ENCODE measurements around the gene IGDCC3.

IGDCC3 gene

GRCh38 chr15:65328506-65329287, 49.1 kb downstream of the IGDCC3 start:
- DNase-seq (ENCODE audit: low spot score): no peak

DNA sequence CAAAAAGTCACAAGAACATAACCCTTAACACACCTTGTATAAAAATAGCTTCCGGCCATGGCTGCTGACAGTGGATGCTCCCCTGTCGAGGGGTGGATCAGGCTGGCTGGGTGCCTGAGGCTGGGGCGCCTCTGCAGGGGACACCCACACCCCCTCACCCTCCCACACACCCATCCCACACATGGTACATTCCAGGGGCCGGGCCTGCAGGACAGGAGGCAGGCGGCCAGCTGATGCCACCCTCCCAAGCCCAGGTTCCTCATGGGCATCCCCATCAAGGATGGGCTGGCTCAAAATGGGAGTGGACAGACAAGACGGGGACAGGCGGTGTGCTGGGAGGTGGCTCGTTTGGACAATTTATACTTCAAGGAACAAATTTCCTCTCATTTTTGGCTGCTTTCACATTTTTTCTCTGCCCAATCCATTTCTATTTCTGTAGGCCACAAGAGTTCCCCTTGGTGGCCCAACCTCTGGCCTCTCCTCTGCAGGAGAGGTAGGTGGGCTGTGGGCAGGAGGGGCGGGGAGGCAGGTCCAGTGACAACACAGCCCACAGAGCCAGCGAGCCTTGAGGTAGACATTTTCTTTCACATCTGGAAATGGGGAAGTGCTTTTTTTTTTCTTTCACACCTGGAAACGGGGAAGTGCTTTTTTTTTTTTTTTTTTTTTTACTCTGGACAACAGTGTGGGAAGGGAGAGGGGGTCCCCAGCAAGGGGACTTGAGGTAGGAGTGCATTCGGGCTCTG, 50.0 kb downstream of the IGDCC3 start:
- DNase-seq (ENCODE audit: low spot score): no peak

- DNase-seq (ENCODE audit: low spot score): no peak
Observed at GRCh38 chr15:65326818-65327217, 51.0 kb downstream of the IGDCC3 start.

- DNase-seq (ENCODE audit: low spot score): no peak
Observed at GRCh38 chr15:65326117-65326526, 51.7 kb downstream of the IGDCC3 start.

DNA sequence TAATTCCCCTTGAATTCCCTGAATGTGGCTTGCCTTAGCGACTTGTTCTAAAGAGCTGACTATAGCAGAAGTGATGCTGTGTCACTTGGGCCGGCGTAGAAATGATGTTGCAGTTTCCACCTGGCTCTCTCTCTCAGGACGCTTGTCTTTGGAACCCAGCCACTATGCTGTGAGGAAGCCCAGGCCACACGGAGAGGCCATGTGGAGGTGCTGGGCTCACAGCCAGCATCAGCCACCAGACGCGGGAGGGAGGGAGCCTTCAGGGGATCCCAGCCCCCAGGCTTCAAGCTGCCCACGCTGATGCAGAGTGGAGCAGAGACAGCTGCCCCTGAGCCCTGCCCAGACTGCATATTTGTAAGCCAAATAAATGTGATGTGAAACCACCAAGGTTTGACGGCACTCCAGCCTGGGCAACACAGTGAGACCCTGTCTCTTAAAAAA, 54.7 kb downstream of the IGDCC3 start:
- DNase-seq (ENCODE audit: low spot score): no peak

DNA sequence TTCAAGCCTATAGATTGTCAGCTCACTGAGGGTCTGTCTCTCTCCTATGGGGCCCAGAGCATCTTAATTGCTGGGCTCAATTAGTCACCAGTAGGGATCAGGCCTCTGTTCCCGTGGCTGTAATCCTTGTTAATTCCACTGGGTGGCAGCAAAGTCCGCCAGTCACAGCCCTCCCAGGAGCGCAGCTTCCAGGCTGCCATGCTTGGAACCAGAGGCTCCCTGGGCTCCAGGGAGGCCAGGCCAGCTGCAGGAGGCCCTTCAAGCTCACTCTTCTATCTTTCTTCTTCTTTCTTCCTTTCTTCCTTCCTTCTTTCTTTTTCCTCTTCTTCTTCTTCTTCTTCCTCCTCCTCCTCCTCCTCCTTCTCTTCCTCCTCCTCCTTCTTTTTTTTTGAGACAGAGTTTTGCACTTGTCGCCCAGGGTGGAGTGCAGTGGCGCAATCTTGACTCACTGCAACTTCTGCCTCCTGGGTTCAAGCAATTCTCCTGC, 58.9 kb downstream of the IGDCC3 start:
- peak; percentile 84 for DNase-seq (ENCODE audit: low spot score)

DNA sequence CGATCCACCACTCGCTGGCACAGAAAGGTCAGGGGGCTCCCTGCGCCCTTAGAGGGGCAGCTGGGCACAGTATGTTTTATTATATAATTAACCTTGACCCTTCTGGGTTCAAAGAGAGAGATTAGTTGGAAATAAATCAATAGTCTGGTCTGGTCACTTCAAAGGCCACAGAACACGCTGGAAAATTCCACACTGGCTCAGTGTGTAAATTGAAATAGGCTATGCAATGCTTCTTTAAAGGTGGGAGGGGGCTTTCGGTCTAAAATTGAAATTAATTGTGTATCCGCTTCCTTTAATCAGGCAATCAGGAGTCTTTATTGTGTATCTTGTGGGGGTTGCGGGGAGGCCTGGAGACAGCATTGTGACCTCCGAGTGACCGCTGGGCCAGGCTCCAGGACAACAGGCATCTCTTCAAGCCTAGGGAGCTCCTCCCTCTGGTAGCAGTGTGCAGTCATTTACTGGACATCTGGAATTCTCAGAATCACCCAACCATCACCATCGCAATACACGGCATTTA, 65.3 kb downstream of the IGDCC3 start:
- DNase-seq (ENCODE audit: low spot score): no peak

DNA sequence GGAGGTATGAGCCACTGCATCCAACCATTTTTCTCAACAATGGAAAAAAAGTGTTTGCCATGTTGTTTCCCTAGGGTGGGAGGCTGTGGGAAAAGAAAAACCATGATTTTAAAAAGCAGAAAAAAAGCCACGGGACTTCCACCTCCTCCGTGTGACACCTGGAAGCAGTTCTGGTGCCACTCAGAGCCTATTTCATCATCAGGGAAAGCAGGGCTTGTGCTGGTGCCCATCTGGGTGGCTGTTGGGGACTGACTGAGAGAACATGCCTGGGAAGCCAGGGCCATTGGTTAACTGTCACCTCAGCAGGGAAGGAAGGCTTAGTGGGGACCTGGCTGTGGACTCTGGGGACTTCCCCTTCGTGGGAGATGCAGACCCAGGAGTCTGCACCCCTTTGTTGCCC, 66.0 kb downstream of the IGDCC3 start:
- no peak for DNase-seq (ENCODE audit: low spot score)

DNA sequence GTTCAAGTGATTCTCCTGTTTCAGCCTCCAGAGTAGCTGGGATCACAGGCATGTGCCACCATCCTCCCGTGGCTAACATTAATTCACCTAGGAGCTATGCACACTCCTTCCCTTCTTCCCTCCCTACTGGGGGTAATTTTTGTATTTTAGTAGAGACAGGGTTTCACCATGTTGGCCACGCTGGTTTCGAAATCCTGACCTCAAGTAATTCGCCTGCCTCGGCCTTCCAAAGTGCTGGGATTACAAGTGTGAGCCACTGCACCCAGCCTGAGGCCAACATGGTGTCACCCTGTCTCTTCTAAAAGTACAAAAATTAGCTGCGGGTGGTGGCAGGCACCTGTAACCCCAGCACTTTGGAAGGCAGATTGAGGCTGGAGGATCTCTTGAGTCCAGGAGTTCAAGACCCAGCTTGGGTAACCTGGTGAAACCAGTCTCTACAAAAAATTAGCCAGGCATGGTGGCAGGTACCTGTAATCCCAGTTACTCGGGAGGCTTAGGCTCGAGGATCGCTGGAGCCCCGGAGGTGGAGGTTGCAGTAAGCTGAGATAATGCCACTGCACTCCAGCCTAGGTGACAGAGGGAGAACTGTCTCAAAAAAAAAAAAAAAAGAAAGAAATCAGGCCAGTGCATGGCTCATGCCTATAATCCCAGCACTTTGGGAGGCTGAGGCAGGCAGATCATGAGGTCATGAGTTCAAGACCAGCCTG, 67.2 kb downstream of the IGDCC3 start:
- no peak for DNase-seq (ENCODE audit: low spot score)

DNA sequence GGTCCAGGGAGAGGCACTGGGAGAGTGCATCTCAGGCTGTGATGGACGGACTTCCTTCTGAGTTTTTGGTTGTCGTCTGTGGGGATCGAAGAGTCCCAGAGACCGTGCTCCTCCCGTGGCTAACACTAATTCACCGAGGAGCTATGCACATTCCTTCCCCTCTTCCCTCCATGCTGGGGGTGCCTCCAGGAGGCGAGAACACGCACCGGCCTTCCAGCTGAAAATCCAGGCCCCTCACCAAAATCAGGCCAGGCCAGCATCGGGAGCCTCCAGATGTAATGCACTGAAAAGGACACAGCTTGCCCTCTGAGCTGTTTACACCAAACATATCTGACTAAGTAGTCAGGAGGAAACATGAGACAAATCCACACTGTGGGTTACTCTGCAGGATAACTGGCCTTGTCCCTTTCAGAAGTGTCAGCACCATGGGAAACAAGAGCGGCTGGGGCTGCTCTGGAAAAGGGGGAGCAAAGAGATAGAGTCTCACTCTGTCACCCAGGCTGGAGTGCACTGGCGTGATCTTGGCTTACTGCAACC, 67.9 kb downstream of the IGDCC3 start:
- DNase-seq (ENCODE audit: low spot score): no peak

DNA sequence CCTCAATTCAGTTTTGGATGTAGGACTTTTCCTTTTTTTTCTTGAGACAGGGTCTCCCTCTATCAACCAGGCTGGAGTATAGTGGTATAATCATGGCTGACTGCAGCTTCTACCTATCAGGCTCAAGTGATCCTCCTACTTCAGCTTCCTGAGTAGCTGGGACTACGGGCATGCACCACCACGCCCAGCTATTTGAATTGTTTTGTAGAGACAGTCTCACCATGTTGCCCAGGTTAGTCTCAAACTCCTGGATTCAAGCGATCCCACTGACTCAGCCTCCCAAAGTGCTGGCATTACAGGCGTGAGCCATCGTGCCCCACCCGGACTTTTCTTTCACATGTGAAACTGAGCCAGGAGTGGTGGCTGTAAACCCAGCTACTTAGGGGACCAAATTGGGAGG, 69.8 kb downstream of the IGDCC3 start:
- no peak for DNase-seq (ENCODE audit: low spot score)

DNA sequence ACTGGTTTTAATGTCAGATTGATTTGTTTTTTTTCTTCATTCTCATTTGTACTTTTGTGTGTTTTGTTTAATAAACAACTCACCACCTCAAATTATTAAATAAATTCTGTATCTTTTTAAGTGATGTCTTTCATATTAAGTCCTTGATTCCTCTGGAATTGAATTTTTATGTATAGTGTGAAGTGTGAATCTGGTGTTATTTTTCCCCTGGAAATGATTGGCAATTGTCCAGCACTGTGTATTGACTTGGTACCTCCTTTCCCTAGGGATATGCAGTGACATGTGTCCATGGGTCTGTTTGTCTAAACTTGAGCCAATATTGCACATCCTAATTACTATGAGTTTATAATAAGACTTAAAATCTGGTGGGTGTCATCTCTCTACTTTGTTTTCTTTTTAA, 71.3 kb downstream of the IGDCC3 start:
- DNase-seq (ENCODE audit: low spot score): no peak

GRCh38 chr15:65305776-65306175, 72.0 kb downstream of the IGDCC3 start:
- no peak for DNase-seq (ENCODE audit: low spot score)

DNA sequence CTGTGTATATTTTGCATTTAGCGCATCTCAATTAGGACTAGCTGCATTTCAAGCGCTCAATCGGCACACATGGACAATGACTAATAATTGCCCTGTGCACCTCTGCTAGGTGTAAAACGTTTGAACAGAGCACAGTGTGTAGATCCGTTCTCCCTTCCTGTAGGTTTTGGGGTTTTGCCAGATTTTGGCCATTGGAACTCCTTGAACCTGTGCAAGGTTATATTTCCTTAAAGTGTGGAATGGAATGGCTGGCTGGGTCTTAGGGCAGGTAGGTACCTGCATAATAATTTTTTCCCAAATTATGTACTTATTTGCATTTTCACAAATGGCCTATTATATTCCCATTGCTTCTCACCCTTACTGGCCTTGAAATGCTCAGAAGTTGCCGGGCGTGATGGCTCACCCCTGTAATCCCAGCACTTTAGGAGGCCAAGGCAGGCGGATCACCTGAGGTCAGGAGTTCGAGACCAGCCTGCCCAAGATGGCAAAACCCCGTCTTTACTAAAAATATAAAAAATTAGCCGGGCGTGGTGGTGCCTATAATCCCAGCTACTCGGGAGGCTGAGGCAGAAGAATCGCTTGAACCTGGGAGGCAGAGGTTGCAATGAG, 72.5 kb downstream of the IGDCC3 start:
- no peak for DNase-seq (ENCODE audit: low spot score)

GRCh38 chr15:65304381-65305149, 73.2 kb downstream of the IGDCC3 start, which contains the start of gene RNU5B-1:
Gene RNU5B-1 (plus strand): TSS chr15:65304677.
- peak; percentile 90 for DNase-seq (ENCODE audit: low spot score)

DNA sequence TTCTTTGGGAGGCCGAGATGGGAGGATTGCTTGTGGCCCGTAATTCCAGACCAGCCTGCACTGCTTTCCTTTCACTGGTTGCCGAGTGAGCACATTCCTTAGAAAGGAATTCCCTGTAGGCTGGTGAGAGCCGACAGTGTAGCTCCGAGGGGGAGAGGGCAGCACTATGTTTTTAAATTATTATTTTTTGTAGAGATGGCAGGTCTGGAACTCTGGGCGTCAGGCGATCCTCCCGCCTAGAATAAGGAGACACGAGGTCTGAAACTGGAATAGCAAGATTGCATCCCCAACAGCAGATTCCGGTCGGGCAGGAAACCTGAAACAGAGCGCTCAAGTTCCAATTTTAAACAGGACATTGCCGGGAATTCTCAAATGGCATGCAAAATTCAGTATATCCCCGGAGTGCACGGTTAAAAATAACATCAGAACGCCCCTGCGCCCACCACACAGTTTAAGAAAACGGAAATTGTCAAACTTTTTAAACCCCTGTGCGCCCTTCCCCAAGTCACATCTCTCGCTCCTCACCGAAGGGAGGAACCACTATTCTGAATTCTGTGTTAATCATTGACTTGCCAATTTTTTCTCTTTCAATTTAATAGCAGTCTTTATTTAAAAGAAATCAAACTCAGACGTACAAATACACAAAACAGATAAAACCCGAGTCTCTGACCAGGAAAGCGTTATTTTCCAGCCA, 74.0 kb downstream of the IGDCC3 start:
- DNase-seq (ENCODE audit: low spot score): peak; percentile 16

- no peak for DNase-seq (ENCODE audit: low spot score)
Observed at GRCh38 chr15:65302061-65302460, 75.7 kb downstream of the IGDCC3 start.

DNA sequence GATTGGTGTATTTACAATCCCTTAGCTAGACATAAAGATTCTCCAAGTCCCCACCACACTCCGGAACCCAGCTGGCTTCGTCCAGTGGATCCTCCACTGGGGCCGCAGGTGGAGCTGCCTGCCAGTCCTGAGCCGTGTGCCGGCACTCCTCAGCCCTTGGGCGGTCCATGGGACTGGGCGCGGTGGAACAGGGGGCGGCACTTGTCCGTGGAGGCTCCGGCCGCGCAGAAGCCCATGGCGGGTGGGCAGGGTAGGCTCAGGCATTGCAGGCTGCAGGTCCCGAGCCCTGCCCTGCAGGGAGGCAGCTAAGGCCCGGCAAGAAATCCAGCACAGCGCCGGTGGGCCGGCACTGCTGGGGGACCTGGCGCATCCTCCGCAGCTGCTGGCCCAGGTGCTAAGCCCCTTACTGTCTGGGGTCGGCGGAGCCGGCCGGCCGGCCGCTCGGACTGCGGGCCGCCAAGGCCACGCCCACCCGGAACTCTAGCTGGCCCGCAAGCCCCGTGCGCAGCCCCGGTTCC, 76.8 kb downstream of the IGDCC3 start:
- no peak for DNase-seq (ENCODE audit: low spot score)

DNA sequence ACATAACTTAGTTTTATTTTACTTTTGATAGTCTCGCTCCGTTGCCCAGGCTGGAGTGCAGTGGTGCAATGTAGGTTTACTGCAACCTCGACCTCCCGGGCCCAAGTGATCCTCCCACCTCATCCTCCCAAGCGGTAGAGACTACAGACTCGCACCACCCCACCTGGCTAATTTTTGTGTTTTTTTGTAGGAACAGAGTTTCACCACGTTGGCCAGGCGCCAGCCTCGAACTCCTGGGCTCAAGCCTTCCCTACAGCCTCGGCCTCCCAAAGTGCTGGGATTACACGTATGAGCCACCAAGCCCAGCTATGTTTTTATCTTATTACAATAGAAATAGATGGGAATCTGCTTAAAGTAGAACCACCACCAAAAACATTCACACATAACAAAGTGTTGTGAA, 79.1 kb downstream of the IGDCC3 start:
- DNase-seq (ENCODE audit: low spot score): no peak

GRCh38 chr15:65292938-65293518, 84.8 kb downstream of the IGDCC3 start:
- DNase-seq (ENCODE audit: low spot score): no peak

Measured in CD4-positive, alpha-beta T cell treated with Interleukin-15 for 4 hours (primary cell).